Left renal cortex interstitium (tissue), 4 donors: Measurements from ENCODE around the gene PTGES3. TPM values are rescaled to one million over a fixed set of nuclear protein-coding genes. Genes with fewer than 3 reads are reported as not detected.
"Not testable (repeated sequence)": the region's sequence is repeated elsewhere in the genome, so short reads cannot be mapped to it uniquely, and the experiment has no call there.

Experiments used
- DNase-seq, 4 donors: peaks; one replicate each; pipeline ENCODE4 v3.0.0-alpha.2; 2013; ENCODE audit warnings: low read depth in 4 of 4, low spot score in 2 of 4, missing footprints in 1 of 4
- polyA plus RNA-seq, 4 donors: library from polyadenylated mRNA; unstranded; fragments of 120-200 nt; gene quantifications; one replicate each; pipeline ENCODE4 v1.2.1, GENCODE V29; 2013; ENCODE audit not compliant: insufficient read length in 4 of 4

Gene PTGES3
- polyA plus RNA-seq, 4 donors: 267 to 334 (median 321) TPM

GRCh38 chr12:56713345-56713744 lies 25.3 kb upstream of the PTGES3 start:
- DNase-seq: no peak

GRCh38 chr12:56709759-56710376 lies 21.8 kb upstream of the PTGES3 start:
- no peak for DNase-seq

- not testable (repeated sequence) for DNase-seq
These were observed 16.4 kb upstream of the PTGES3 start for GRCh38 chr12:56704522-56704921.

- DNase-seq: no peak
These were observed 11.1 kb upstream of the PTGES3 start for GRCh38 chr12:56699020-56699661.

- DNase-seq: no peak
These were observed 7.4 kb upstream of the PTGES3 start for GRCh38 chr12:56695327-56696101.

- no peak for DNase-seq
These were observed 6.1 kb upstream of the PTGES3 start for GRCh38 chr12:56694161-56694560.

- DNase-seq: no peak
These were observed 694 bp upstream of the PTGES3 start for GRCh38 chr12:56688846-56689109.

- DNase-seq: peak; percentile 30 to 79 (median 51)
These were observed 608 bp downstream of the PTGES3 start for GRCh38 chr12:56687223-56688128.

GRCh38 chr12:56684745-56685359 lies 3.2 kb downstream of the PTGES3 start:
- peak in 3 of 4 donors; percentile 18 to 29 (median 29) for DNase-seq

GRCh38 chr12:56682323-56682722 lies 5.8 kb downstream of the PTGES3 start:
- DNase-seq: no peak

- no peak for DNase-seq
These were observed 8.1 kb downstream of the PTGES3 start for GRCh38 chr12:56679883-56680575.

- DNase-seq: no peak
These were observed 9.2 kb downstream of the PTGES3 start for GRCh38 chr12:56678852-56679251.

- DNase-seq: no peak
These were observed 10.4 kb downstream of the PTGES3 start for GRCh38 chr12:56677680-56678079.

- DNase-seq: no peak
These were observed 11.1 kb downstream of the PTGES3 start for GRCh38 chr12:56676851-56677580.

GRCh38 chr12:56671608-56672007 lies 16.5 kb downstream of the PTGES3 start:
- DNase-seq: no peak

- DNase-seq: no peak
These were observed 17.2 kb downstream of the PTGES3 start for GRCh38 chr12:56670836-56671235.

- no peak for DNase-seq
These were observed 20.0 kb downstream of the PTGES3 start for GRCh38 chr12:56668197-56668457.

GRCh38 chr12:56661979-56662638 lies 26.0 kb downstream of the PTGES3 start:
- DNase-seq: no peak

- no peak for DNase-seq
These were observed 26.5 kb downstream of the PTGES3 start for GRCh38 chr12:56661560-56661959.
